HepG2 (cell line): ENCODE results near the gene CAPZB. TPM values are rescaled to one million over a fixed set of nuclear protein-coding genes. Genes with fewer than 3 reads are reported as not detected.

Source experiments
- POLR2A ChIP-seq, 2 experiments: IDR thresholded peaks; 2 replicates each; pipeline ENCODE4 v1.6.1; 2011; ENCODE audit warnings: low read depth in 2 of 2, low read length in 2 of 2, mild to moderate bottlenecking in 1 of 2, moderate library complexity in 1 of 2; ENCODE audit not compliant: insufficient read depth in 1 of 2
- RAD51 ChIP-seq: fragments of 450-650 bp; IDR thresholded peaks from 2 replicates; pipeline ENCODE4 v1.6.1; 2016; ENCODE audit warnings: borderline replicate concordance
- SNAI1 ChIP-seq: sonication (generic); formaldehyde crosslinking; IDR thresholded peaks from 2 replicates; pipeline ENCODE4 v1.5.0; 2020; ENCODE audit warnings: mild to moderate bottlenecking, missing genetic modification reagents, borderline replicate concordance
- ZKSCAN8 ChIP-seq: IDR thresholded peaks from 2 replicates; pipeline ENCODE4 v1.6.1; 2016; ENCODE audit warnings: borderline replicate concordance, missing genetic modification reagents, missing compliant biosample characterization
- ZNF256 ChIP-seq: sonication (generic); formaldehyde crosslinking; conservative IDR thresholded peaks from 2 replicates; pipeline ENCODE4 v1.4.0; 2020; ENCODE audit warnings: missing genetic modification reagents
- ZNF451 ChIP-seq: sonication (generic); formaldehyde crosslinking; IDR thresholded peaks from 2 replicates; pipeline ENCODE4 v1.5.0; 2020; ENCODE audit warnings: mild to moderate bottlenecking, missing genetic modification reagents
- ZNF615 ChIP-seq: sonication (generic); formaldehyde crosslinking; IDR thresholded peaks from 2 replicates; pipeline ENCODE4 v1.5.0; 2020; ENCODE audit warnings: mild to moderate bottlenecking, missing genetic modification reagents, borderline replicate concordance
- ZNF782 ChIP-seq: sonication (generic); formaldehyde crosslinking; IDR thresholded peaks from 2 replicates; pipeline ENCODE4 v1.4.0; 2020; ENCODE audit warnings: missing genetic modification reagents, mild to moderate bottlenecking, borderline replicate concordance
- polyA plus RNA-seq, 8 experiments: library from polyadenylated mRNA; depleted of rRNA in 3 of 8; stranded (reverse) in 7 of 8; unstranded in 1 of 8; fragments of >200 nt; fragmentation: Illumina TruSeq in 4 of 8; extraction: Trizol in 4 of 8; gene quantifications; 2 replicates each; pipeline versions ENCODE4 v1.2.1 to v1.2.3, GENCODE V29; 2011 to 2016; ENCODE audit warnings: low read depth in 4 of 8, missing spikeins in 1 of 8, mixed read lengths in 1 of 8; ENCODE audit not compliant: insufficient read depth in 1 of 8
- total RNA-seq, 5 experiments: library from RNA; depleted of rRNA; stranded (reverse); fragments of >200 nt; fragmentation: Illumina TruSeq; extraction: Trizol; gene quantifications; 2 replicates each; pipeline ENCODE4 v1.2.3, GENCODE V29; 2016; ENCODE audit warnings: low read depth in 1 of 5
- TF ChIP-seq, protein P1 (sequence below): sonication (generic); formaldehyde crosslinking; IDR thresholded peaks from 2 replicates; pipeline ENCODE4 v1.4.0; 2020; ENCODE audit warnings: mild to moderate bottlenecking, missing genetic modification reagents, borderline replicate concordance
- TF ChIP-seq, protein P2 (sequence below): sonication (generic); formaldehyde crosslinking; IDR thresholded peaks from 2 replicates; pipeline ENCODE4 v1.5.0; 2020; ENCODE audit warnings: missing genetic modification reagents
- TF ChIP-seq, protein P3 (sequence below): IDR thresholded peaks from 2 replicates; pipeline ENCODE4 v1.6.1; 2016; ENCODE audit warnings: mild to moderate bottlenecking, missing biosample characterization, missing genetic modification reagents
- TF ChIP-seq, protein P4 (sequence below): sonication (generic); formaldehyde crosslinking; conservative IDR thresholded peaks from 2 replicates; pipeline ENCODE4 v1.4.0; 2020; ENCODE audit warnings: missing genetic modification reagents
- TF ChIP-seq, protein P5 (sequence below): sonication (generic); formaldehyde crosslinking; IDR thresholded peaks from 2 replicates; pipeline ENCODE4 v1.5.1; 2020; ENCODE audit warnings: mild to moderate bottlenecking, missing genetic modification reagents, moderate library complexity
- TF ChIP-seq, protein P6 (sequence below): sonication (generic); formaldehyde crosslinking; IDR thresholded peaks from 2 replicates; pipeline ENCODE4 v1.5.0; 2020; ENCODE audit warnings: missing genetic modification reagents
- TF ChIP-seq, protein P7 (sequence below): sonication (generic); formaldehyde crosslinking; IDR thresholded peaks from 2 replicates; pipeline ENCODE4 v1.5.0; 2020; ENCODE audit warnings: missing genetic modification reagents, mild to moderate bottlenecking, borderline replicate concordance

Gene CAPZB
- total and polyA plus RNA-seq, 2 of the 13 experiments (the other 11 are each of a cell fraction or from before 2014, with no cell fraction given), result 58.9 to 76.9 TPM

DNA sequence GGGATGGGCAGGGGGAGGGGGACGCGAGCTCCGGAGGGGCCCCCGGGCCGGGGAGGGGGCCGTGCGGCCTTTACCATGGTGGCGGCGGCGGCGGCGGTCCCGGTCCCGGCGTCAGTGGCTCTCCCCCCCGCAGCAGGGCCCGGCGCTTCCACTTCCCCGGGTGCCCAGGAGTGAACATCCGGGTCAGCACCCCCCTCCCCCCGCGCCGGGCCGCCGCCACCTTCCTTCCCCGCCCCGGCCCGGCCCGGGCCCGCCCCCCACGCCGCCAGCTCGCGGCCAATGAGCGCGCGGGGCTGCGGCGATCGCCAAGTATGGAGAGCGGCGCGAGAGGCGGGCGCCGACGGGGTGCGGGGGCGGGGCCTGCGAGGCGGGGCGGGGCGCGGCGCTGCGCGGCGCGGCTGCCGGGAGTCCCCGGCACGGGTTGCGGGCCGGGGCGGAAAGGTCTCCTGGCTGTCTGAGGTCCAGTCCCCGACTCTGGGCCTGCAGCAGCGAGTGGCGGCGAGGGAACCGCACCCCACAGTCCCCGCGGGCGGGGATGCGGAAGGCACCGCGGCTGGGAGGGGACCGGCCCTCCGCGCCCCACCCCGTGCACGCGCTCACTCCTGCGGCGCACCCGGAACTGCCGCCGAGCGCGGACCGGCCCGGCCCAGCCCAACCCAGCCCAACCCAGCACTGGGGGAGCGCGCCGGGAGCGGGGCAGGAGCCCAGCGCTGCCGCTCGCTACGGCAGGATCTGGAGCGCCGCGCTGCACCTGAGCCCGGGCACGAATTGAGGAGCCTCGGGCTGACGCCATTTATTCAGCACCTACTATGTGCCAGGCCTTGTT lies at the start of gene CAPZB (continued):
- TF ChIP-seq, protein P1, sequence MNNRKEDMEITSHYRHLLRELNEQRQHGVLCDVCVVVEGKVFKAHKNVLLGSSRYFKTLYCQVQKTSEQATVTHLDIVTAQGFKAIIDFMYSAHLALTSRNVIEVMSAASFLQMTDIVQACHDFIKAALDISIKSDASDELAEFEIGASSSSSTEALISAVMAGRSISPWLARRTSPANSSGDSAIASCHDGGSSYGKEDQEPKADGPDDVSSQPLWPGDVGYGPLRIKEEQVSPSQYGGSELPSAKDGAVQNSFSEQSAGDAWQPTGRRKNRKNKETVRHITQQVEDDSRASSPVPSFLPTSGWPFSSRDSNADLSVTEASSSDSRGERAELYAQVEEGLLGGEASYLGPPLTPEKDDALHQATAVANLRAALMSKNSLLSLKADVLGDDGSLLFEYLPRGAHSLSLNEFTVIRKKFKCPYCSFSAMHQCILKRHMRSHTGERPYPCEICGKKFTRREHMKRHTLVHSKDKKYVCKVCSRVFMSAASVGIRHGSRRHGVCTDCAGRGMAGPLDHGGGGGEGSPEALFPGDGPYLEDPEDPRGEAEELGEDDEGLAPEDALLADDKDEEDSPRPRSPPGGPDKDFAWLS (CRISPR knock-in tag), result no peak
- TF ChIP-seq ZKSCAN8 (CRISPR knock-in tag) (no peak), ZNF256 (CRISPR knock-in tag) (no peak), POLR2A (IDR thresholded peaks at IDR 0.05; ENCODE audit: insufficient read depth in 1 of 2, low read depth in 2 of 2, low read length in 2 of 2) (peak; percentile 80 to 84), ZNF451 (CRISPR knock-in tag) (peak; percentile 67; the same call in 1 of the 2 replicates), RAD51 (no peak), ZNF782 (CRISPR knock-in tag) (no peak), SNAI1 (no peak), ZNF615 (CRISPR knock-in tag) (no peak)
- TF ChIP-seq, protein P2, sequence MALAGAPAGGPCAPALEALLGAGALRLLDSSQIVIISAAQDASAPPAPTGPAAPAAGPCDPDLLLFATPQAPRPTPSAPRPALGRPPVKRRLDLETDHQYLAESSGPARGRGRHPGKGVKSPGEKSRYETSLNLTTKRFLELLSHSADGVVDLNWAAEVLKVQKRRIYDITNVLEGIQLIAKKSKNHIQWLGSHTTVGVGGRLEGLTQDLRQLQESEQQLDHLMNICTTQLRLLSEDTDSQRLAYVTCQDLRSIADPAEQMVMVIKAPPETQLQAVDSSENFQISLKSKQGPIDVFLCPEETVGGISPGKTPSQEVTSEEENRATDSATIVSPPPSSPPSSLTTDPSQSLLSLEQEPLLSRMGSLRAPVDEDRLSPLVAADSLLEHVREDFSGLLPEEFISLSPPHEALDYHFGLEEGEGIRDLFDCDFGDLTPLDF (CRISPR knock-in tag), result 0 out of 2 replicates have a peak, but pooled peaks have one; percentile 53
- TF ChIP-seq, protein P3, sequence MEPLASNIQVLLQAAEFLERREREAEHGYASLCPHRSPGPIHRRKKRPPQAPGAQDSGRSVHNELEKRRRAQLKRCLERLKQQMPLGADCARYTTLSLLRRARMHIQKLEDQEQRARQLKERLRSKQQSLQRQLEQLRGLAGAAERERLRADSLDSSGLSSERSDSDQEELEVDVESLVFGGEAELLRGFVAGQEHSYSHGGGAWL, result peak; percentile 69; the same call in 1 of the 2 replicates
- TF ChIP-seq, protein P4, sequence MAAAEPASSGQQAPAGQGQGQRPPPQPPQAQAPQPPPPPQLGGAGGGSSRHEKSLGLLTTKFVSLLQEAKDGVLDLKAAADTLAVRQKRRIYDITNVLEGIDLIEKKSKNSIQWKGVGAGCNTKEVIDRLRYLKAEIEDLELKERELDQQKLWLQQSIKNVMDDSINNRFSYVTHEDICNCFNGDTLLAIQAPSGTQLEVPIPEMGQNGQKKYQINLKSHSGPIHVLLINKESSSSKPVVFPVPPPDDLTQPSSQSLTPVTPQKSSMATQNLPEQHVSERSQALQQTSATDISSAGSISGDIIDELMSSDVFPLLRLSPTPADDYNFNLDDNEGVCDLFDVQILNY (CRISPR knock-in tag), result peak; percentile 56
- TF ChIP-seq, protein P5, sequence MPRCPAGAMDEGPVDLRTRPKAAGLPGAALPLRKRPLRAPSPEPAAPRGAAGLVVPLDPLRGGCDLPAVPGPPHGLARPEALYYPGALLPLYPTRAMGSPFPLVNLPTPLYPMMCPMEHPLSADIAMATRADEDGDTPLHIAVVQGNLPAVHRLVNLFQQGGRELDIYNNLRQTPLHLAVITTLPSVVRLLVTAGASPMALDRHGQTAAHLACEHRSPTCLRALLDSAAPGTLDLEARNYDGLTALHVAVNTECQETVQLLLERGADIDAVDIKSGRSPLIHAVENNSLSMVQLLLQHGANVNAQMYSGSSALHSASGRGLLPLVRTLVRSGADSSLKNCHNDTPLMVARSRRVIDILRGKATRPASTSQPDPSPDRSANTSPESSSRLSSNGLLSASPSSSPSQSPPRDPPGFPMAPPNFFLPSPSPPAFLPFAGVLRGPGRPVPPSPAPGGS (CRISPR knock-in tag), result no peak
- TF ChIP-seq, protein P6, sequence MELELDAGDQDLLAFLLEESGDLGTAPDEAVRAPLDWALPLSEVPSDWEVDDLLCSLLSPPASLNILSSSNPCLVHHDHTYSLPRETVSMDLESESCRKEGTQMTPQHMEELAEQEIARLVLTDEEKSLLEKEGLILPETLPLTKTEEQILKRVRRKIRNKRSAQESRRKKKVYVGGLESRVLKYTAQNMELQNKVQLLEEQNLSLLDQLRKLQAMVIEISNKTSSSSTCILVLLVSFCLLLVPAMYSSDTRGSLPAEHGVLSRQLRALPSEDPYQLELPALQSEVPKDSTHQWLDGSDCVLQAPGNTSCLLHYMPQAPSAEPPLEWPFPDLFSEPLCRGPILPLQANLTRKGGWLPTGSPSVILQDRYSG (CRISPR knock-in tag), result no peak; the same call in 1 of the 2 replicates
- TF ChIP-seq, protein P7, sequence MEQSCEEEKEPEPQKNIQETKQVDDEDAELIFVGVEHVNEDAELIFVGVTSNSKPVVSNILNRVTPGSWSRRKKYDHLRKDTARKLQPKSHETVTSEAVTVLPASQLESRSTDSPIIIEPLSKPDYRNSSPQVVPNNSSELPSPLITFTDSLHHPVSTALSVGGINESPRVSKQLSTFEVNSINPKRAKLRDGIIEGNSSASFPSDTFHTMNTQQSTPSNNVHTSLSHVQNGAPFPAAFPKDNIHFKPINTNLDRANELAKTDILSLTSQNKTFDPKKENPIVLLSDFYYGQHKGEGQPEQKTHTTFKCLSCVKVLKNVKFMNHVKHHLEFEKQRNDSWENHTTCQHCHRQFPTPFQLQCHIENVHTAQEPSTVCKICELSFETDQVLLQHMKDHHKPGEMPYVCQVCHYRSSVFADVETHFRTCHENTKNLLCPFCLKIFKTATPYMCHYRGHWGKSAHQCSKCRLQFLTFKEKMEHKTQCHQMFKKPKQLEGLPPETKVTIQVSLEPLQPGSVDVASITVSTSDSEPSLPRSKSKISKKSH (CRISPR knock-in tag), result no peak
